ENCODE results near the gene ANKRD50.

The ANKRD50 gene

GRCh38 chr4:124736526-124736925 is 24.0 kb upstream of the ANKRD50 start:
- TF ChIP-seq CEBPB (IDR thresholded peaks at IDR 0.05) (no peak), YY1 (IDR thresholded peaks at IDR 0.05; ENCODE audit: low read depth) (no peak), RAD21 (IDR thresholded peaks at IDR 0.05; ENCODE audit: low read depth) (no peak), ZBTB7A (IDR thresholded peaks at IDR 0.05; ENCODE audit: low read depth) (no peak), TEAD4 (IDR thresholded peaks at IDR 0.05) (no peak), CREB1 (IDR thresholded peaks at IDR 0.05; ENCODE audit: low read depth) (no peak), EP300 (IDR thresholded peaks at IDR 0.05; ENCODE audit: borderline replicate concordance) (no peak), MAX (IDR thresholded peaks at IDR 0.05) (no peak), TCF12 (IDR thresholded peaks at IDR 0.05; ENCODE audit: low read depth) (no peak), EGR1 (IDR thresholded peaks at IDR 0.05) (no peak), NFIC (IDR thresholded peaks at IDR 0.05) (no peak), FOXM1 (IDR thresholded peaks at IDR 0.05; ENCODE audit: borderline replicate concordance, low read depth) (no peak), TAF1 (IDR thresholded peaks at IDR 0.05; ENCODE audit: low read depth) (no peak), REST (IDR thresholded peaks at IDR 0.05; ENCODE audit: low read depth) (no peak)
- TF ChIP-seq, protein P1, sequence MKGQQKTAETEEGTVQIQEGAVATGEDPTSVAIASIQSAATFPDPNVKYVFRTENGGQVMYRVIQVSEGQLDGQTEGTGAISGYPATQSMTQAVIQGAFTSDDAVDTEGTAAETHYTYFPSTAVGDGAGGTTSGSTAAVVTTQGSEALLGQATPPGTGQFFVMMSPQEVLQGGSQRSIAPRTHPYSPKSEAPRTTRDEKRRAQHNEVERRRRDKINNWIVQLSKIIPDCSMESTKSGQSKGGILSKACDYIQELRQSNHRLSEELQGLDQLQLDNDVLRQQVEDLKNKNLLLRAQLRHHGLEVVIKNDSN (IDR thresholded peaks at IDR 0.05): no peak

GRCh38 chr4:124727331-124727890 is 14.9 kb upstream of the ANKRD50 start:
- TF ChIP-seq EGR1 (IDR thresholded peaks at IDR 0.05) (no peak), CEBPB (IDR thresholded peaks at IDR 0.05) (no peak), TCF12 (IDR thresholded peaks at IDR 0.05; ENCODE audit: low read depth) (no peak), EP300 (IDR thresholded peaks at IDR 0.05; ENCODE audit: borderline replicate concordance) (no peak)

DNA sequence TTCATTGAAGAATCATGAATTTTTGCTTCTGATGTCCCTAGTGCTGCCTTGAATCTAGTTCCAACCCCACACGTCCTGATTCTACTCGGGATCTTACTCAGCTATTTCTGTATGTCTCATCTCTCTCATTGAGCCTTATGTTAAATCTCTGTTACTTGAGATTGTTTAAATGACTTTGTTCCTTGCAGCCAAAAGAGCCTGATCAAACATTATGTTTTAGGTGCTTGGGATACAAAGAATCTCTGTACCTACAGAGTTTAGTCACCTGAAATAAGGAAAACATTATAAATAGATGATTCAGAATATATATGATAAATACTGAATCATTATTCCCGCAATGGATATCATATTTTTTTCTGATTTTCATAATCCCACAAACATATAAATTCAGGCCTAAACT is 13.7 kb upstream of the ANKRD50 start:
- TF ChIP-seq, protein P1 (IDR thresholded peaks at IDR 0.05): no peak

DNA sequence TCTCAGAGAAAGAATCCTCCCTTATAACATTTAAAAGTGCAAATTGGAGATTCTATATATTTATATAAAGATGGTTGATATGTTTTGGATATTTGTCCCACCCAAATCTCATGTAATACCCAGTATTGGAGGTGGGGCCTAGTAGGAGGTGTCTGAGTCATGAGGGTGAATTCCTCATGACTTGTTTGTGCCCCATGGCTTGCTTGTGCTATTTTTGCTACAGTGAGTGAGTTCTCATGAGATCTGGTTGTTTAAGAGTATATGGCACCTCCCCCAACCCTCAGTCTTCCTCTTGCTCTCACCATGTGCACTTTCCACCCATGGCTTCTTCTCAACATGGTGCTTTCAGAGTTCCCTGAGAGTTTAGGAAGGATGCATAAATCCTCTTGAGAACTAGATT is 9.5 kb upstream of the ANKRD50 start:
- no peak for TF ChIP-seq EP300 (IDR thresholded peaks at IDR 0.05; ENCODE audit: borderline replicate concordance)
- no peak for TF ChIP-seq FOXM1 (IDR thresholded peaks at IDR 0.05; ENCODE audit: borderline replicate concordance, low read depth)
- no peak for TF ChIP-seq RAD21 (IDR thresholded peaks at IDR 0.05; ENCODE audit: low read depth)
- TF ChIP-seq, protein P1 (IDR thresholded peaks at IDR 0.05): no peak
- no peak for TF ChIP-seq TEAD4 (IDR thresholded peaks at IDR 0.05)
- TF ChIP-seq CREB1 (IDR thresholded peaks at IDR 0.05; ENCODE audit: low read depth): no peak
- TF ChIP-seq TCF12 (IDR thresholded peaks at IDR 0.05; ENCODE audit: low read depth): no peak

DNA sequence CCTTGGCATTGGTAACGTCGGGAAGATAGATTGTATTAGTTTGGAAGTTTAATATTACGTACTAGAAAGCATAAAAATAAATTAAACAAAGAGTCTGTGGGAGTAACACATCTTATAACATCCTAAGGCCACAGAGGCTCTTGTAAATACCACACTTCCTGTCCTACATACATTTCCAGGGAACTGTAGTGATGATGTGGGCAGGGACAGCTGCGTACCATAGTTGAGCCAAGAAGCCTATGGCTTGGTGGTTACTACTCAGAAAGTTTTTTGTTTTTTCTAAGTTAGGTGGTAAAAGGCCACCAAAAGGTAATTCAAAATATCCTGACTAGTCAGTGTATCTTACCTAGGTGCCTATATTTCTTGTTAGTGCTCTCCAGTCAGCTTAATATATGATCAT is 4.6 kb upstream of the ANKRD50 start:
- TF ChIP-seq MAX (IDR thresholded peaks at IDR 0.05) (no peak), YY1 (IDR thresholded peaks at IDR 0.05; ENCODE audit: low read depth) (no peak), EP300 (IDR thresholded peaks at IDR 0.05; ENCODE audit: borderline replicate concordance) (no peak), CREB1 (IDR thresholded peaks at IDR 0.05; ENCODE audit: low read depth) (no peak), NFIC (IDR thresholded peaks at IDR 0.05) (no peak), ZBTB7A (IDR thresholded peaks at IDR 0.05; ENCODE audit: low read depth) (no peak), TEAD4 (IDR thresholded peaks at IDR 0.05) (no peak), TCF12 (IDR thresholded peaks at IDR 0.05; ENCODE audit: low read depth) (no peak), REST (IDR thresholded peaks at IDR 0.05; ENCODE audit: low read depth) (no peak), FOXM1 (IDR thresholded peaks at IDR 0.05; ENCODE audit: borderline replicate concordance, low read depth) (no peak), CEBPB (IDR thresholded peaks at IDR 0.05) (no peak), EGR1 (IDR thresholded peaks at IDR 0.05) (no peak), TAF1 (IDR thresholded peaks at IDR 0.05; ENCODE audit: low read depth) (no peak), RAD21 (IDR thresholded peaks at IDR 0.05; ENCODE audit: low read depth) (no peak)
- TF ChIP-seq, protein P1 (IDR thresholded peaks at IDR 0.05): no peak

All from Ishikawa (cell line).